AG10803 (cell line): Measurements from ENCODE around the gene OS9.
"Not testable (repeated sequence)": the region's sequence is repeated elsewhere in the genome, so short reads cannot be mapped to it uniquely, and the experiment has no call there.

Source experiments
- DNase-seq: peaks from one replicate; pipeline ENCODE4 v3.0.0; 2010; ENCODE audit warnings: low read depth
- H3K4me3 ChIP-seq: 2 replicates; pipeline ENCODE4 v1.5.1; 2011; ENCODE audit warnings: mild to moderate bottlenecking, low read length, control low read depth
- TF ChIP-seq, protein P1 (sequence below): conservative IDR thresholded peaks from 2 replicates; pipeline ENCODE4 v1.5.1; 2011; ENCODE audit warnings: mild to moderate bottlenecking, low read length, control low read depth, inconsistent platforms

The OS9 gene

DNA sequence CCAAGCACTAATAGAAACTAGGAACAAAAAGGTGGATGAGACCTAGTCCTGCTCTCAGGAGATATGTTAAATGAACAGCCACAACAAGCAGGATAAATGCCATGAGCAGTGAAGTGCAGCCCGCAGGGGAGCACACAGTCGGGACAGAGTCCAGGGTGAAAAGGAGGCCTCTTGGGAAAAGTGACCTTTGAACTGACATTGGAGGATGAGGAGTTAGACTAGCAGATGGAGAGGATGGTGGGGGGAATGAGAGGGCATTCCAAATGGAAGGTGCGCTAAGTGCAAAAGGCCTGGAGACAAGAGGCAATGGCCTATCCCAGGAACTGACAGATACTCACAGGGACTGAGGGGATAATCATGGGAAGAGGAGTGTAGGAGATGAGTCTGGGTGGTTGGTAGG, 4.5 kb downstream of the OS9 start:
- no peak for DNase-seq
- no peak overlapping the region for H3K4me3 ChIP-seq
- TF ChIP-seq, protein P1, sequence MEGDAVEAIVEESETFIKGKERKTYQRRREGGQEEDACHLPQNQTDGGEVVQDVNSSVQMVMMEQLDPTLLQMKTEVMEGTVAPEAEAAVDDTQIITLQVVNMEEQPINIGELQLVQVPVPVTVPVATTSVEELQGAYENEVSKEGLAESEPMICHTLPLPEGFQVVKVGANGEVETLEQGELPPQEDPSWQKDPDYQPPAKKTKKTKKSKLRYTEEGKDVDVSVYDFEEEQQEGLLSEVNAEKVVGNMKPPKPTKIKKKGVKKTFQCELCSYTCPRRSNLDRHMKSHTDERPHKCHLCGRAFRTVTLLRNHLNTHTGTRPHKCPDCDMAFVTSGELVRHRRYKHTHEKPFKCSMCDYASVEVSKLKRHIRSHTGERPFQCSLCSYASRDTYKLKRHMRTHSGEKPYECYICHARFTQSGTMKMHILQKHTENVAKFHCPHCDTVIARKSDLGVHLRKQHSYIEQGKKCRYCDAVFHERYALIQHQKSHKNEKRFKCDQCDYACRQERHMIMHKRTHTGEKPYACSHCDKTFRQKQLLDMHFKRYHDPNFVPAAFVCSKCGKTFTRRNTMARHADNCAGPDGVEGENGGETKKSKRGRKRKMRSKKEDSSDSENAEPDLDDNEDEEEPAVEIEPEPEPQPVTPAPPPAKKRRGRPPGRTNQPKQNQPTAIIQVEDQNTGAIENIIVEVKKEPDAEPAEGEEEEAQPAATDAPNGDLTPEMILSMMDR: no peak

- TF ChIP-seq, protein P1: no peak
- no peak for DNase-seq
- H3K4me3 ChIP-seq: no peak overlapping the region
Measured at GRCh38 chr12:57700317-57700716, 6.4 kb downstream of the OS9 start.

DNA sequence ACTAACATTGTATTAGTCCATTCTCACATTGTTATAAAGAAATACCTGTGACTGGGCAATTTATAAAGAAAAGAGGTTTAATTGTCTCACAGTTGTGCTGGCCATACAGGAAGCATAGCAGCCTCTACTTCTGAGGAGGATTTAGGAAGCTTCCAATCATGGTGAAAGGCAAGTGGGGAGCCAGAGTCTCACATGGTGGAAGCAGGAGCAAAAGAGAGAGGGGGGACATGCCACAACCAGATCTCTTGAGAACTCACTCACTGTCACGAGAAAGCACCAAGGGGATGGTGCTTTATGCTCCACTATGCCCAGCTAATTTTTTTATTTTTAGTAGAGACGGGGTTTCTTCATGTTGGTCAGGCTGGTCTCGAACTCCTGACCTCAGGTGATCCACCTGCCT, 13.3 kb downstream of the OS9 start:
- TF ChIP-seq, protein P1: no peak
- no peak for DNase-seq
- H3K4me3 ChIP-seq: no peak overlapping the region

- no peak overlapping the region for H3K4me3 ChIP-seq
- TF ChIP-seq, protein P1: no peak
- DNase-seq: no peak
Measured at GRCh38 chr12:57708296-57708695, 14.4 kb downstream of the OS9 start.

DNA sequence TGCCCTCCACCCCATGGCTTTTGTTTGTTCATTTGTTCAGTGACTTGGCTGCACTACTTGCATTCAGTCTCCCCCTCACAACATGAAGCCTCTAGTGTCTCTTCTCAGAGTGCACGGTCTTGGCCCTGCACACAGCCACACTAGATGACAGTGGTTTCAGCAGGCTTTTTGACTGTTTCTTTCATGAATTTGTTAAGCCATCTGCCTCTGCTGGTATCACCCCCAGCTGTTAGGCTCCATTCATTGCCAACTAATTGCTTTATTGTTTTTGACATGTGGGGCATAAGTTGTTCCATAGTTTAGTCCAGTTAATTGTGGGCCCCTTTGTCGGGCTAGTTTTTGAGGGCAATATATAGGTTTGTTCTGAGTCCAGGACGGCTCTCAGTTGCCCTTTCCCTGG, 18.8 kb downstream of the OS9 start:
- TF ChIP-seq, protein P1: no peak

GRCh38 chr12:57713209-57713608, 19.3 kb downstream of the OS9 start:
- no peak for DNase-seq
- H3K4me3 ChIP-seq: no peak overlapping the region
- TF ChIP-seq, protein P1: no peak

More for the DNA sequence above, 18.8 kb downstream of the OS9 start:
- H3K4me3 ChIP-seq: no peak overlapping the region
- no peak for DNase-seq

DNA sequence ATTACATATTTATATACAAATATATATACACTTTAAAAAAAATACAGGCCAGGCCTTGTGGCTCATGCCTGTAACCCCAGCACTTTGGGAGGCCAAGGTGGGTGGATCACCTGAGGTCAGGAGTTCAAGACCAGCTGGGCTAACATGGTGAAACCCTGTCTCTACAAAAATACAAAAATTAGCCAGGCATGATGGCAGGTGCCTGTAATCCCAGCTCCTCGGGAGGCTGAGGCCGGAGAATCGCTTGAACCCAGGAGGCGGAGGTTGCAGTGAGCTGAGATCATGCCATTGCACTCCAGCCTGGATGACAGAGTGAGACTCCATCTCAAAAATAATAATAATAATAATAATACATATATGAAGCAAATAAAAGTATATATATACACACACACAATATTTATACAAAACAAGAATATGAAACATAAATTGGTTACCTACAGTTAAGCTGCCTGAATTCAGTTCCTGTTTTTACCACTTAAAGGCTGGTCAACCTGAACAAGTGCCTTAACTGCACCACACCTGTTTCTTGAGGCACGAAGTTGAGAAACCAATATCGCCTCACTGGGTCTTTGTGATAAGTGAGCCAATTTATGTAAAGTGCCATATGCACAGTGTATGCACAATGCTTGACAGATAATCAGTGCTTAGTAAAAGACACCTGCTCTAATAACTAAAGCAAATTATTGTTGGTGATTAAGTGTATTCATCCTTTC, 21.3 kb downstream of the OS9 start:
- DNase-seq: not testable (repeated sequence)

More for the DNA sequence above, 21.3 kb downstream of the OS9 start:
- H3K4me3 ChIP-seq: not testable (repeated sequence)
